Measurements from ENCODE around the gene FBXO47.

- TF ChIP-seq MXI1 (IDR thresholded peaks at IDR 0.05; ENCODE audit: borderline replicate concordance, low read depth, low read length) (no peak), BHLHE40 (IDR thresholded peaks at IDR 0.05; ENCODE audit: low read depth, low read length) (no peak), CTCF (conservative IDR thresholded peaks at IDR 0.05; ENCODE audit: low read depth, low read length) (no peak), CHD1 (IDR thresholded peaks at IDR 0.05; ENCODE audit: low read depth, low read length) (no peak), POLR2A (IDR thresholded peaks at IDR 0.05; ENCODE audit: low read depth, low read length) (no peak), RAD21 (IDR thresholded peaks at IDR 0.05; ENCODE audit: low read length) (no peak), RCOR1 (IDR thresholded peaks at IDR 0.05; ENCODE audit: insufficient replicate concordance, low read length) (no peak), CEBPB (IDR thresholded peaks at IDR 0.05; ENCODE audit: low read depth, low read length) (no peak), NFE2L2 (IDR thresholded peaks at IDR 0.05; ENCODE audit: low read depth, low read length) (peak; percentile 89), MAFK (IDR thresholded peaks at IDR 0.05; ENCODE audit: low read depth, low read length) (peak; percentile 60)
- TF ChIP-seq, protein P1, sequence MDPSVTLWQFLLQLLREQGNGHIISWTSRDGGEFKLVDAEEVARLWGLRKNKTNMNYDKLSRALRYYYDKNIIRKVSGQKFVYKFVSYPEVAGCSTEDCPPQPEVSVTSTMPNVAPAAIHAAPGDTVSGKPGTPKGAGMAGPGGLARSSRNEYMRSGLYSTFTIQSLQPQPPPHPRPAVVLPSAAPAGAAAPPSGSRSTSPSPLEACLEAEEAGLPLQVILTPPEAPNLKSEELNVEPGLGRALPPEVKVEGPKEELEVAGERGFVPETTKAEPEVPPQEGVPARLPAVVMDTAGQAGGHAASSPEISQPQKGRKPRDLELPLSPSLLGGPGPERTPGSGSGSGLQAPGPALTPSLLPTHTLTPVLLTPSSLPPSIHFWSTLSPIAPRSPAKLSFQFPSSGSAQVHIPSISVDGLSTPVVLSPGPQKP (IDR thresholded peaks at IDR 0.05; ENCODE audit: borderline replicate concordance, low read depth, low read length), result no peak
- TF ChIP-seq, protein P2, sequence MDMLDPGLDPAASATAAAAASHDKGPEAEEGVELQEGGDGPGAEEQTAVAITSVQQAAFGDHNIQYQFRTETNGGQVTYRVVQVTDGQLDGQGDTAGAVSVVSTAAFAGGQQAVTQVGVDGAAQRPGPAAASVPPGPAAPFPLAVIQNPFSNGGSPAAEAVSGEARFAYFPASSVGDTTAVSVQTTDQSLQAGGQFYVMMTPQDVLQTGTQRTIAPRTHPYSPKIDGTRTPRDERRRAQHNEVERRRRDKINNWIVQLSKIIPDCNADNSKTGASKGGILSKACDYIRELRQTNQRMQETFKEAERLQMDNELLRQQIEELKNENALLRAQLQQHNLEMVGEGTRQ (IDR thresholded peaks at IDR 0.05; ENCODE audit: low read depth, low read length), result peak; percentile 77
Measured at GRCh38 chr17:39014044-39014794, 47.0 kb upstream of the FBXO47 start.
